Measurements from ENCODE around the gene FZD7. TPM values are rescaled to one million over a fixed set of nuclear protein-coding genes. Genes with fewer than 3 reads are reported as not detected.

Gene FZD7
- total RNA-seq, 1 donor from 2014 or later, result 32.5 TPM

GRCh38 chr2:202061695-202062094 is 28.0 kb downstream of the FZD7 start:
- Histone ChIP-seq H3K36me3 (no peaks in the 10 kb centered on the region), H3K4me1 (peaks cover 0 to 9% of the 10 kb centered on the region in 2 donors), H3K9me3 (no peaks in the 10 kb centered on the region), H3K27me3 (no peaks in the 10 kb centered on the region), H3K27ac (no peak overlapping the region), H3K4me3 (no peak overlapping the region)
- intact Hi-C loops (cut with DNase I), result no loop called here
- no peak for TF ChIP-seq CTCF (IDR thresholded peaks at IDR 0.05)
- no peak for DNase-seq (ENCODE audit: low spot score in 2 of 2)

- DNase-seq (ENCODE audit: low spot score in 2 of 2), result no peak
- H3K36me3 ChIP-seq, result no peaks in the 10 kb centered on the region
- peaks cover 0 to 9% of the 10 kb centered on the region in 2 donors for H3K4me1 ChIP-seq
- no peaks in the 10 kb centered on the region for H3K9me3 ChIP-seq
- H3K27me3 ChIP-seq, result no peaks in the 10 kb centered on the region
- H3K4me3 ChIP-seq, result no peak overlapping the region
- H3K27ac ChIP-seq, result peak overlapping the region; percentile 27 to 33
- no peak for TF ChIP-seq CTCF (IDR thresholded peaks at IDR 0.05)
- intact Hi-C loops (cut with DNase I), result no loop called here
Observed at GRCh38 chr2:202064171-202064880, 30.7 kb downstream of the FZD7 start.

- no peaks in the 10 kb centered on the region for H3K27me3 ChIP-seq
- no peaks in the 10 kb centered on the region for H3K36me3 ChIP-seq
- peak overlapping the region in 1 of 2 donors; percentile 27 for H3K27ac ChIP-seq
- H3K4me3 ChIP-seq, result no peak overlapping the region
- no peaks in the 10 kb centered on the region for H3K9me3 ChIP-seq
- peaks cover 0 to 9% of the 10 kb centered on the region in 2 donors for H3K4me1 ChIP-seq
- no peak for TF ChIP-seq CTCF (IDR thresholded peaks at IDR 0.05)
- intact Hi-C loops (cut with DNase I), result no loop called here
- DNase-seq (ENCODE audit: low spot score in 2 of 2), result no peak
Observed at GRCh38 chr2:202064881-202065230, 31.2 kb downstream of the FZD7 start.

GRCh38 chr2:202065876-202066275 is 32.2 kb downstream of the FZD7 start:
- H3K4me1 ChIP-seq, result peaks cover 0 to 9% of the 10 kb centered on the region in 2 donors
- no peak overlapping the region for H3K27ac ChIP-seq
- no peaks in the 10 kb centered on the region for H3K9me3 ChIP-seq
- no peak for TF ChIP-seq CTCF (IDR thresholded peaks at IDR 0.05)
- no peak overlapping the region for H3K4me3 ChIP-seq
- H3K27me3 ChIP-seq, result no peaks in the 10 kb centered on the region
- intact Hi-C loops (cut with DNase I), result no loop called here
- H3K36me3 ChIP-seq, result no peaks in the 10 kb centered on the region
- no peak for DNase-seq (ENCODE audit: low spot score in 2 of 2)

GRCh38 chr2:202066875-202067274 is 33.2 kb downstream of the FZD7 start:
- no peak overlapping the region for H3K27ac ChIP-seq
- intact Hi-C loops (cut with DNase I), result no loop called here
- H3K36me3 ChIP-seq, result no peaks in the 10 kb centered on the region
- H3K4me3 ChIP-seq, result no peak overlapping the region
- no peak for DNase-seq (ENCODE audit: low spot score in 2 of 2)
- no peaks in the 10 kb centered on the region for H3K27me3 ChIP-seq
- H3K4me1 ChIP-seq, result peaks cover 0 to 9% of the 10 kb centered on the region in 2 donors
- H3K9me3 ChIP-seq, result no peaks in the 10 kb centered on the region
- no peak for TF ChIP-seq CTCF (IDR thresholded peaks at IDR 0.05)

- Histone ChIP-seq H3K27ac (no peak overlapping the region), H3K27me3 (no peaks in the 10 kb centered on the region), H3K4me3 (no peak overlapping the region), H3K36me3 (no peaks in the 10 kb centered on the region), H3K9me3 (no peaks in the 10 kb centered on the region), H3K4me1 (peaks cover 0 to 9% of the 10 kb centered on the region in 2 donors)
- intact Hi-C loops (cut with DNase I), result no loop called here
- no peak for DNase-seq (ENCODE audit: low spot score in 2 of 2)
- TF ChIP-seq CTCF (IDR thresholded peaks at IDR 0.05), result no peak
Observed at GRCh38 chr2:202067589-202067988, 33.9 kb downstream of the FZD7 start.
